HG02840 (cell line): ENCODE data around the gene ADGRA1.
"Not testable (repeated sequence)": the region's sequence is repeated elsewhere in the genome, so short reads cannot be mapped to it uniquely, and the experiment has no call there.

ENCODE experiments used
- ATAC-seq: cut with Tn5 transposase; IDR thresholded peaks from one replicate; pipeline ENCODE4 v1.9.1; 2021; ENCODE audit warnings: mild to moderate bottlenecking, moderate library complexity, moderate number of reproducible peaks; ENCODE audit not compliant: unreplicated experiment, low FRiP score

The ADGRA1 gene

DNA sequence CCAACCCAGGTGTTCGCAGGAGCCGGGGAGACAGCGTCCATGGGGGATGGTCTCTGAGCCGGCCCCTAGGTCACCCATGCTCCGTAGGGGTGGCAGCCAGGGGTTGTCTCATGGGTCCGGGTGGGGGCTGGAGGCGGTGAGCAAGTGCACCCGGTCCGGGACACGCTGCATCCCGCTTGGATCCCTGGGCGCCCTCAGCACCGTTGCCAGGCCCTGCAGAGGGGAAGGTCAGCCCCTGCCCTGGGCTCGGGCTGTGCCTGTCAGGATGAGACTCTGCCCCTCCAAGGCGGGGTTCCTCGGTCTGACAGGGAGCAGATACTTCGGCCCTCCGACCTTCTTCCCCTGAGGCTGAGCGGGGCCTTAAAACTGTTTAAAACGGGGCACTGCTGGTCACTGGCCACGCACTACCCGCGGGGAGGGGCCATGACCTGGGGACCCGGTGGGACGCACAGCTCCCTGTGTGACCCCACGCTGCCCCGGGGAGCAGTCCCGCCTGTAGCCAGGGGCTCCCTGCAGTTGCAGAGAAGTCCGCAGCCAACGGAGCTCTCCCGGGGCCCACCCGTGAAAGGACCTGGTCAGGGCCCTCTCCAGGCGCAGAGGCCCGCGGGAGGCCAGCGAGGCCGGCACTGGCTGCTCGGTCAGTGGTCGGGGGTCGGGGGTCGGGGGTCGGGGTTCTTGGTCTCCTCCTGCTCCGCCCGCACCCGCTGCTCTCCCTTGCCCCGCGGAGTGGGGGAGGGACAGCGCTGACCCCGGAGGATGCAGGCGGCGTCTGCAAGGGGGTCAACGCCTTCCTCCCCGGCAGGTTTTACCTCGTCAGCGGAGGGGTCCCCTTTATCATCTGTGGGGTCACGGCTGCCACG is 38.9 kb downstream of the ADGRA1 start:
- no peak for ATAC-seq

- ATAC-seq: no peak
Measured at GRCh38 chr10:133127291-133128125, 39.8 kb downstream of the ADGRA1 start.

GRCh38 chr10:133128126-133129070 is 40.7 kb downstream of the ADGRA1 start:
- no peak for ATAC-seq

DNA sequence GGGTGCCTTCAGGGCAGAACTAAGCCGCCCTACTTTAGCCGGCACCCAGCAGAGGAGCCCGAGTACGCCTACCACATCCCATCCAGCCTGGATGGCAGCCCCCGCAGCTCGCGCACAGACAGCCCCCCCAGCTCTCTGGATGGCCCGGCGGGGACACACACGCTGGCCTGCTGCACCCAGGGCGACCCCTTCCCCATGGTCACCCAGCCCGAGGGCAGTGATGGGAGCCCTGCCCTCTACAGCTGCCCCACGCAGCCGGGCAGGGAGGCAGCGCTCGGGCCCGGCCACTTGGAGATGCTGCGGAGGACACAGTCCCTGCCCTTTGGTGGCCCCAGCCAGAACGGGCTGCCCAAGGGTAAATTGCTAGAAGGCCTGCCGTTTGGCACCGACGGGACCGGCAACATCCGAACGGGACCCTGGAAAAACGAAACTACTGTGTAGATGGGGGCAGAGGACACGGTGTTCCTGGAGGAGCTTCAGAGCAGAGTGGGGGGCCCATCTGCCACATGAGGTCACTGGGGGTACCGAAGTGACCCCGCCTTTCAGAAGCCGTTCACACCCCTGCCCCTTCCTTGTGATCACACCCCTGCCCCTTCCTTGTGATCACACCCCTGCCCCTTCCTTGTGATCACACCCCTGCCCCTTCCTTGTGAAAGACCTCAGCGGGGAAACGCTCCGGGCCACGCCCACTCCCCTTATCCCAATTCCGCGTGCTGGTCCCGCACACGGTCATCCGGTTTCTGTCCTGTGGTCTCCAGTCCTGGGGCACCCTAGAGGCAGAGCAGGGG is 41.5 kb downstream of the ADGRA1 start:
- no peak for ATAC-seq

GRCh38 chr10:133129859-133130495 is 42.3 kb downstream of the ADGRA1 start:
- ATAC-seq: no peak

DNA sequence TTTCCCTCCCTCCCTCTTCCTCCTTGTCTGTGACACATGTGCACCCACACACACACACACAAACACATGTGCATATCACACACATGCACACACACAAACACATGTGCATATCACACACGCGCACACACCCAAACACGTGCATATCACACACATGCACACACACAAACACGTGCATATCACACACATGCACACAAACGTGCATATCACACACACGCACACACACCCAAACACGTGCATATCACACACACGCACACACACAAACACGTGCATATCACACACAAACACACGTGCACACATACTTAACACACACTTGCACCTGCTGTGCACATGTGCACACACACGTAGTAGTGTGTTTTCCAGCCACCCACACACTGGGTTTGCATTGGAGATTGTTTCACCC is 42.9 kb downstream of the ADGRA1 start:
- ATAC-seq: no peak

DNA sequence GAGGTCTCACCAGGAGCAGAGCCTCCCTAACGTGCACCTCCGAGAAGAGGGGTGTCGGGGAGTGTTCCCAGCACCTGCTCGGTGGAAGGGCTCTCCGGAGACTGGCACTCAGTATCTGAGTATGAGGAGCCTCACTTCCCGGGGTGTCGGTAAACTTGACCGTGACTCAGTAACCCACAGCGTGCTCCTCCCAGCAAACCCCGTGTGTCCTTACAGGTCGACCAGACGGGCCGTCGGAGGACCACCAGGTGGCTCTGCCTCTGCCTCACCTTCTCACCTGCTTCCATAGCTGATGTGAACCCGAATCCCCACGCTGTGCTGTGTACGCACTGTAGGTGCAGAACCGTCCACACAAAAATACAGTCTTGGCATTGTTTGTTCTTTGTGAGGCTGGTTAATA is 43.3 kb downstream of the ADGRA1 start:
- ATAC-seq: no peak

DNA sequence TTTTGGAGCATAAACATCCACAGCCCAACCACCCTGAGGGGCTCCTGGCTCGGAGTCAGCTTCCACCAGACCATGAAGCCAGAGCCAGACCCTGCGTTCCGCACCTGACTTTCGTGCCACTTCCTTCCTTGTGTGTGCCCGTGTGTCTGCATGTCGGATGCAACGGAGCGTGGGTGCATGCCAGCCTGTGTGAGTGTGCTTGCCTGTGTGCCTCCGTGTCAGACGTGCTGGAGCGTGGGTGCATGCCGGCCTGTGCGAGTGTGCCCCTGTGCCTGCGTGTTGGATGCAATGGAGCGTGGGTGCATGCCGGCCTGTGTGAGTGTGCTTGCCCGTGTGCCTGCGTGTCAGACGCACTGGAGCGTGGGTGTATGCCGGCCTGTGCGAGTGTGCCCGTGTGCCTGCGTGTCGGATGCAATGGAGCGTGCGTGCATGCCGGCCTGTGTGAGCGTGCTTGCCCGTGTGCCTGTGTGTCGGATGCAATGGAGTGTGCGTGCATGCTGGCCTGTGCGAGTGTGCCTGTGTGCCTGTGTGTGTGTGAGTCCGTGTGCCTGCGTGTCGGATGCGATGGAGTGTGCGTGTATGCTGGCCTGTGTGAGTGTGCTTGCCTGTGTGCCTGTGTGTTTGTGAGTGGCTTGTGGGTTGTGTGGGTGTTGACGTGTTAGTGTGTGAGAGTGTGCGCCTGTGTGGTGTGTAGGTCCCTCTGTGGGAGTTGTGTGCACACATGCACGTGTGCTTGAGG is 44.2 kb downstream of the ADGRA1 start:
- no peak for ATAC-seq

GRCh38 chr10:133132473-133133291 is 45.0 kb downstream of the ADGRA1 start:
- no peak for ATAC-seq

- ATAC-seq: no peak
Measured at GRCh38 chr10:133133471-133134231, 45.9 kb downstream of the ADGRA1 start.

- no peak for ATAC-seq
Measured at GRCh38 chr10:133134411-133135115, 46.8 kb downstream of the ADGRA1 start.

DNA sequence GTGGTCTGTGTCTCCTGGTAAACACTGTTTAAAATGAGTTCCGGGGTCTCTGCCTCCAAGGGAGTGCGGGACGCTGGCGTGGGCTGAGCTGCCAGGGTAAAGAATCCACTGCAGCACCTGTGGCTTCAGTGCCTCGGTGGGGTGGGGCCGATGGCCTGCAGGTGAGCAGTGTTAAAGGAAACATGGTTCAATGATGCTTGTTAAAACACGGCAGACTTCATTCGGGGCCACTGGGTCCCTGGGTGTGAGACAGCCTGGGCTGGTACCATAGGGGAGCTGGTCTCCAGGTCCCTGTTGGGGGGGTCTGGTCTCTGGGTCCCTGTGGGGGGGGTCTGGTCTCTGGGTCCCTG is 47.4 kb downstream of the ADGRA1 start:
- no peak for ATAC-seq

DNA sequence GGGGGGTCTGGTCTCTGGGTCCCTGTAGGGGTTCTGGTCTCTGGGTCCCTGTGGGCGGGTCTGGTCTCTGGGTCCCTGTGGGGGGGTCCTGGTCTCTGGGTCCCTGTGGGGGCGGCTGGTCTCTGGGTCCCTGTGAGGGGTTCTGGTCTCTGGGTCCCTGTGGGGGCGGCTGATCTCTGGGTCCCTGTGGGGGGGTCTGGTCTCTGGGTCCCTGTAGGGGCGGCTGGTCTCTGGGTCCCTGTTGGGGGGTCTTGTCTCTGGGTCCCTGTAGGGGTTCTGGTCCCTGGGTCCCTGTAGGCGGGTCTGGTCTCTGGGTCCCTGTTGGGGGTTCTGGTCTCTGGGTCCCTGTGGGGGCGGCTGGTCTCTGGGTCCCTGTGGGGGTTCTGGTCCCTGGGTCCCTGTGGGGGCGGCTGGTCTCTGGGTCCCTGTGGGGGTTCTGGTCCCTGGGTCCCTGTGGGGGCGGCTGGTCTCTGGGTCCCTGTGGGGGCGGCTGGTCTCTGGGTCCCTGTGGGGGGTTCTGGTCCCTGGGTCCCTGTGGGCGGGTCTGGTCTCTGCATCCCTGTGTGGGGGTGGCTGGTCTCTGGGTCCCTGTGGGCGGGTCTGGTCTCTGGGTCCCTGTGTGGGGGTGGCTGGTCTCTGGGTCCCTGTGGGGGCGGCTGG is 49.9 kb downstream of the ADGRA1 start:
- not testable (repeated sequence) for ATAC-seq

GRCh38 chr10:133139551-133140065 is 51.9 kb downstream of the ADGRA1 start:
- no peak for ATAC-seq

DNA sequence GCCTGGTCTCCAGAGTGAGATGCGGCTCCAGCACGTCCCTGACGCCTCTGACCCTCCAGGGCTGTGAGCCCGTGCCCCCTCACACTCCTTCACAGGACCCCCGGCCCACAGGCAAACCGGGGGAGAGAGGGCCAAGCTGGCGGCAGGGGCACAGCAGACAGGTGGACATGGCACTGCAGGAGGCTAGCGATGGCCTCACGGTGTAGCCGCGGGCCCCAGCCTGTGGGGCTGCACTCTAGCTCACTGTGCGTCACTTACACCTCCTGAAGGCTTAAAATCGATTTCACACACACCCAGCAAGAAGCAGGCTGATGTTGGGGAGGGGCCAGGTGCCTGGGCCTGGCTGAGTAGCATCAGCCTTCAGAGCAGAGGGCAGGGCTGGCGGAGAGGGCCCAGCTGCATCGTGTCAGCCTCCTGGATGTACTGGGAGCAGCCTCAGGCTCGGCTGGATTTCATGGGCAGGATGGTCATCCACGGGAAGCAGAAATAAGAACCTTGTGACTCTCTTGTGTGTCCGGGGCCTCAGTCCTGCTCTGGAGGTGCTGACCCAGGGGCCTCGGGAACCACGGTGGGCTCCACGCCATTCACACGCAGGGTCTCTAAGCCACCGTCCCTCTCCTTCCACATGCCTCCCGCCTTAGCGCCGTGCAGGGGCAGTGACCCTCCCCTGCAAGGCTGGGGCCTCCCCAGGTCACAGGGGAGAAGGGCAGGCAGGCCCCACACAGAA is 52.9 kb downstream of the ADGRA1 start:
- no peak for ATAC-seq
